NCI-H226 (cell line): ENCODE results near the gene CGB2.
"Not testable (repeated sequence)": the region's sequence is repeated elsewhere in the genome, so short reads cannot be mapped to it uniquely, and the experiment has no call there.

Experiments used
- DNase-seq: peaks from one replicate; pipeline ENCODE4 v3.0.0-alpha.2; 2015

CGB2 gene

DNA sequence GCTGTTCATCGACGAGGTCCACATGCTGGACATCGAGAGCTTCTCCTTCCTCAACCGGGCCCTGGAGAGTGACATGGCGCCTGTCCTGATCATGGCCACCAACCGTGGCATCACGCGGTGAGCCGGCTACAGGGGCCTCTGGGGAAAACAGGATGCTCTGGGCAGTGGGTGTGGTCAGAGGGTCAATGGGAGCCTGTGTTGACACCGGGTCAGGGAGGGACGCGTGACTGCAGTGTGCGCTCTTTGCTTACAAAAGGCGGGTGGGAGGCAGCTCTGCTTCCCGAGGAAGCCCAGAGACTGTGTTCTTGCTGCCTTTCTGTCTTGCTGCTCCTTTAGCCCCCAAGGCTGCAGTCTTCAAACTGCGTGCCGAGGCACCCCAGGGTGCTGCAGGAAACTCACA, 20.5 kb upstream of the CGB2 start:
- no peak for DNase-seq

DNA sequence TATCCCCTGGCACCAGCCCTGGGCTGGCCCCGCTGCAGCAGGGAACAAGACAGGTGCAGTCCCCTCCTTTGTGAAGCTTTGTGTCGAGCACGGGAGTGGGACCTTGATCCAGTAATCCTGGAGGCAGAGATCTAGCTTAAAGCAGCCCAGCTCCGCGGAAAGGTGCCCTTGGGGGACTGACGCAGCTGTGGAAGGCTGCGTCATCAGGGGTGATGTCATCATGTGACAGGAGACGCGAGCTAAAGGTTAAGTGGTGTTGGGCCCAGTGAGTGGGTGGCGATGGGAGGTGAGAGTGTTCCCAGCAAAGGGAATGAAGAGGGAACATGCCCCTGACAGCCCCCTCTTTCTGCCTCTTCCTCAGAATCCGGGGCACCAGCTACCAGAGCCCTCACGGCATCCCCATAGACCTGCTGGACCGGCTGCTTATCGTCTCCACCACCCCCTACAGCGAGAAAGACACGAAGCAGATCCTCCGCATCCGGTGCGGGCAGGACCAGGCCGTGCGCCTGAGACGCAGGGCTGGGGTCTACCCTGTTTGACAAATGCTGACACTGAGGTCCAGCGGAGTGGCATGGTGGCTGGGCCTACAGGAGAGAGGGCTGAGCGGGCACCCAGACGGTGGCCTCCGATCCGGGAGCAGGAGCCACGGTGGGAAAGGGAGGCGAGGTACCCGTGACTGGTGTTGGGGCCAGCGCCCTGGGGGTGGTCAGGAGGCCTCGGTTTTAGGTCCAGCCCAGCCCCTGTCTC, 17.4 kb upstream of the CGB2 start:
- no peak for DNase-seq

DNA sequence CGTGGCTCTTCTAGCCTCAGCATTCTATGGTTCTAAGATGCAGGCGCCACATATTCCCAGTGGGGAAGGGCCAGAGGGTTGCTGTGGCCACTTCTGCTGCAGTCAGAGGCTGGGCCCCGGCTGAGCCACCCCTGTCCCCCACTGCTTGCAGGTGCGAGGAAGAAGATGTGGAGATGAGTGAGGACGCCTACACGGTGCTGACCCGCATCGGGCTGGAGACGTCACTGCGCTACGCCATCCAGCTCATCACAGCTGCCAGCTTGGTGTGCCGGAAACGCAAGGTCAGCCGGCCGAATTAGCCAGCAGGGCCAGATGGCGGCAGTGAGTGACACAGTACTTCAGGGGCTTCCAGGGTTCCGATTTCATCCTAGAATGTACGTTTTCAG, 16.8 kb upstream of the CGB2 start:
- DNase-seq, result no peak

DNA sequence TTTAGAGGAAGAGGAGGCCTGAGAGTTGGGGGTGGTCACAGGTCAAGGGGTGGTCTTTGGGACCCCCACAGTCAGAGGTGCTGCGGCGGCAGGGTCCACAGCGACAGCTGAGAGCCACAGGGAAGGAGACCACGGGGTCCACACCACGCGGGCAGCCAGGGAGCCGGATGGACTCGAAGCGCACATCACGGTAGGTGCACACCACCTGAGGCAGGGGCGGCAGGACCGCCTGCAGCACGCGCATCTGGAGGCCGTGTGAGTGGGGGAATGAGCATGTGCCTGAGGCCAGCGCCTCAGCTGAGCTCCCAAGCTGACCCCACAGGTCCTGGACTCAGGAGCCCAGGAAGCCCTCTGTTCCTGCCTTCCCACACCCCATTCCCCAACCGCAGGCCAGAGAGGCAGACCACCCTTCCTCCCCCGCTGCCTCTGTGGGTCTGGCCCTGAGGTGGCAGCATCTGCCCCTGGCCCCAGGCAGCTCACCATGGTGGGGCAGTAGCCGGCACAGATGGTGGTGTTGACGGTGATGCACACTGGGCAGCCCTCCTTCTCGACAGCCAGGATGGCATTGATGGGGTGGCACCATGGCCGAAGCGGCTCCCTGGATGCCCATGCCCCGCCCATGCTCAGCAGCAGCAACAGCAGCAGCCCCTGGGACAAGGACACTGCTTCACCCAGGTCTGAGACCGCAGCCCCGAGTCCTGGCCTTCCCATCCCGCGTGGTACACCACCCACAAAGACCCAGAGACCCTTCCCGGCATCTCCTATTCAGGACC, 15.4 kb upstream of the CGB2 start:
- no peak for DNase-seq

- no peak for DNase-seq
These were observed 14.5 kb upstream of the CGB2 start, which contains the start of gene LHB for GRCh38 chr19:49017041-49017665. Gene LHB, minus strand, starts transcription at chr19:49017091. Its CDS starts 10 bp downstream, at chr19:49017081.

DNA sequence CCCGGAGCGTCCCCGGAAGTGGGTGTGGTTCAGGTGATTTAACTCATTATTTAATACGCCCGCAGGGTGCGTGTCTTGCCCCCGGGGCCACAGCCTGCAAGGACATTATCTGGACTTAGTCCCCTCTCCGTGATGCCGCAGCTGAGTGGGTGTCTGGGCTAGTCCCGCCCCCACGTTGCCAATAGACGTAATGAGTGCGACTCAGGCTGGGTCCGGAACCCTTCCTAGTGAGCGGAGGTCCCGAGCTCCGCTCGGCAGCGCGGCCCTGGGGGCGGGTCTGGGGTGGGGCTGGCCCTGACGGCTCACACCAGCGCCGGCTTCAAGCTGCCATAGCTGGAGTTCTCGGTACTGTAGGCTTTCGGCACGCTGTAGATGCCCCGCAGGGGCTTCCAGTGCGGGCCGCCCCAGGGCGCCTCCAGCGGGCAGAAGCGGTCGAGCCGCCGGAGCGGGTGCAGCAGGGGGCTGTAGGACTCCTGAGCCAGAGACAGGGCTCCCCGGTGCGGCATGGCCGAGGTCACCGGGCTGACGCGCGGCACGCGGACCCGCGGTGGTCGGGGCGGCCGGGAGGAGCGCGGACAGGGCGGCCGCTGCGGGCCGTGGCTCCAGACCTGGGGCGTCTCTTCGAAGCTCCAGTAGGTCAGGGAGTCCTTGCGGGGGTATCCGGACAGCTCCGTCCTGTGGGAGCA, 13.9 kb upstream of the CGB2 start:
- peak; percentile 61 for DNase-seq

DNA sequence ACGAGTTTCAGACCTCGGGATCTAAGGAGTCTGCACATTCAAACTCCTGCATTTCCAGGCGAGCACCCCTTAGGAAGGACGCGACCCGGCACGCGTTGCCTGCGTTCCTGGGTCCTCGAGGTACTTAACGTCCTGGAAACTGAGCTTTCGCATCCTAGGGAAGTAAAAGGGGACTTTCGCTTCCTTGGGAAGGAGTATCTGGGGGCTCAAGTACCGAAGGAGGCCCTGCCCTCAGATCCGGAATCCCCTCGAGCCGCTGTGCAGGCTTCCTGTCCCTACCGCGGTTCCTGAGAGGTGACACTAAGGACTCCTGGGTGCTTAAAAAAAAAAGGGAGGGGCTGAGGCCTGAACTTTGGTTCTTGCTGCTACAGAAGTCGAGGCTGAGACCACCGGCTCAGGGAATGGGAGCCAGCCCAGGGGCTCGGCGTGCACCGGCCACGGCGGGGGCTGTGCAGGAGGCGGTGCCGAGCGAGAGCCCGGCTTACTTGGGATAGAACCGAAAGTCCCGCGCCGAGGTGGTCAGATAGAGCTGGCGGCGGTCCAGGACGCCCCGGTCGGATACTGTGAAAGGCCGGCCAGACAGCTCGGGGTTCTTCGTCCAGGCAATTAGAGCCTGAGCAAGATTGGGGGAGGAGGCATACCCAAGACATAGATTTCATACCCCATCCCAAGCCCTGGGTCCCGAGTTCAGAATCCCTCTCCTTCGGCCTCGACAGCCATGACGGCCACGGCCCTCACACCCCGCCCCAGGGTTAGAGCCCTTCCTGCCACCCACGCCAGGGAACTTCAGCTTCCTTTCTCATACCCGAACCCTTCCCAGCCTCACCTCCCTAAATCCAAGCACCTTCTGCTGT, 13.1 kb upstream of the CGB2 start:
- DNase-seq, result not testable (repeated sequence)

DNA sequence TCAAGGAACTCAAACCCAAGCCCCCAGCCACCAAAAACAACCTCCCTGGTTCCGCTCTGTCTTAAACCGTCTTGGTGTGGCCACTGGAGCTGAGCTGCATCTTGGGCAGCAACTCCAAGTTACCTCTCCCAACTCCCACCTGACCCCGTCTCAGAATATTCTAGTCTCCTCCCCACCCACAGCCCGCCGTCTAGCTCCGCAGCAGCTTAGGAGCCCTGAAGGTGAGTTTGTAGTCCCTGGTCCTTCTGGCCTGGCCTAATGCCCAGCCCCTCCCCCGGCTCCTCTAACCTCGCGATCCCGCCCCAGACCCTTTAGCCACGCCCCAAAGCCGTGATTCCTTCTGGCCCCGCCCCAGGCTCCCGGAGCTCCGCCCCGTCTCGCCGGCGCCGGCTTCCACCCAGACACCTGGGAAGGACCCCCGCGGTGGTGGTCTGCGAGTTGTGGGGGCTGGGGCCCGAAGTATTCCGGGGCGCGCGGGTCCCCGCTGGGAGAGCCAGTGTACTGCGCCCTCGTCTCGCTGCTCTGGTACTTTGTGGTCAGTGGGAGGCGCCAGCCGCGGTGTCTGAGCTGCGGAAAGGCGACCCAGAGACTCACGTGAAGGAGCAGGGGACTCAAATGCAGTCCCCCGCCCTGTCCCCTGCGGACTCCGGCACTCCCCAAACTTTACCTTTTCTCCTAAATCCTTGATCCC, 12.3 kb upstream of the CGB2 start:
- peak; percentile 28 for DNase-seq

DNA sequence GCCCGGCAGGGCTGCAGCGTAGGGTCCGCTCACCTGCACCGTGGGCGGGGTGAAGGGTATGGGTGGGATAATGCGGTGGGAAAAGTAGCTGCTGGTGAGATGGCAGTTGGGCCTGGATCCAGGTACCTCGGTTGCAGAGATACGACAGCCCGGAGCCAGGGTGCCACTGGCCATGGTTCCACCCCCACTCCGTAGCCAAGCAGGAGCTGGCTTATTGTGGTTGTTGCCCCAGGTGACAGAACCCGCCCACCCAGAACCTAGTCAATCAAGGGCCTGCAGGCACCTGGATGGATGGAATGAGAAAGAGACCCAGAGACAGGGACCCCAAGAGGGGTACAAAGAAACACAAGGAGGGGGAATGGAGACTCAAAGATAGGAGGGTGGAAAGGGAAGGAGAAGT, 11.3 kb upstream of the CGB2 start:
- DNase-seq, result no peak

DNA sequence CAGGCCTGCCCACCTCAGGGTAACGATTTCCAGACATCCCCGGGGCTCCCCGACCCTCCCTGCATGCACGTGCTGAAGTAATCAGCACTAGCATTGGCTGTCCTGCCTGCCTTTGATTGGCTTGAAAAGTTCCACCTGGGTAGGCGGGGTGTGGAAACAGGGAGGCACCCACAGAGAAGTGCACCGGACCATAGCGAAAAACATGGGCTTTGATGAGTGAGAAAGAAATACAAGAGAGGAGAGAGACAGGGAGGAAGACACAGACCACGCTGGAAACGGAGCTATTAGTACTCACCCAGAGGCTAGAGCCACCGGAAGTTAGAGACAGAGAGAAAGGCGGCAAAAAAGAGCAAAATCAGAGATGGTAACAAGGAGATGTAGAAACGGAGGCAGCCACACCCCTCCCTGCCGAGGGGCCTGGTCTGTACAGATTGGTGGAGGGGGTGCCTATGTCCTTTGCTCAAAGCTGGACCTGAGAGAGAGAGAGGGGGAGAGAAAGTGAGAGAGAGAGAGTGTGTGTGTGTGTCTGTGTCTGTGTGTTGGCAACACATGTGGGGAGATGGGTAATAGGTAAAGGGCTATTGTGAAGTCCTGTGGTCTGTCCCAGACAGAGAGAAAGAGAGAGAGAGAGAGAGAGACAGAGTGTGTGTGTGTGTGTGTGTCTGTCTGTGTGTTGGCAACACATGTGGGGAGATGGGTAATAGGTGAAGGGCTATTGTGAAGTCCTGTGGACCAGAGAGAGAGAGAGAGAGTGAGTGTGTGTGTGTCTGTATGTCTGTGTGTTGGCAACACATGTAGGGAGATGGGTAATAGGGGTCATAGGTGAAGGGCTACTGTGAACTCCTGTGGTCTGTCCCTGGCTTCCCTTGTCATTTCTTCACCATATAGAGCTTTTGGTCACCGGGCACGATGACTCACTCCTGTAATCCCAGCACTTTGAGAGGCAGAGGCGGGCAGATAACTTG, 10.5 kb upstream of the CGB2 start:
- DNase-seq, result no peak

- DNase-seq, result no peak
These were observed 9.6 kb upstream of the CGB2 start for GRCh38 chr19:49022116-49022515.

GRCh38 chr19:49024233-49024632, 7.5 kb upstream of the CGB2 start, which contains the start of gene CGB3:
Gene CGB3, minus strand, starts transcription at chr19:49024333. Its CDS starts 362 bp downstream, at chr19:49023971.
- DNase-seq, result not testable (repeated sequence)

GRCh38 chr19:49025088-49025487, 6.6 kb upstream of the CGB2 start:
- not testable (repeated sequence) for DNase-seq

GRCh38 chr19:49025599-49025998, 6.1 kb upstream of the CGB2 start:
- DNase-seq, result not testable (repeated sequence)

GRCh38 chr19:49028686-49029085, 3.0 kb upstream of the CGB2 start:
- not testable (repeated sequence) for DNase-seq

DNA sequence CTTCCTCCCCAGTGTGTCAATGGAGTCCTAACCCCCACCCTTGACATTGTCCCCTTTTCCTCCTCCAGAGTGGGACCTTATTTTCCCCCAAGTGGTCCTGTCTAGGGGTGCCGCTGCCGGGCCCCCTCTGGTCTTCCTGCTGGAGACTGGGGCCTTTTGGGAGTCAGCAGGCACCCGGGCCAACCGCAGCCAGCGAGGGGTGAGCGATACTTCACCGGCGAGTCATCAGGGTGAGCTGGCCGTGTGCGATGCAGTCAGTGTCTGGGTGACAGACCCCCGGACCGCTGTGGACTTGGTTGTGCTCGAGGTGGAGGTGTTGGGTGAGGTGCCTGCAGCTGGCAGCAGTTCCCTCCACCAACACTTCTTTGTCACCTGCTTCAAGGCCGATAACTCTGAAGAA, 1.9 kb upstream of the CGB2 start:
- not testable (repeated sequence) for DNase-seq

- DNase-seq, result not testable (repeated sequence)
These were observed 1.4 kb upstream of the CGB2 start for GRCh38 chr19:49030323-49030722.

DNA sequence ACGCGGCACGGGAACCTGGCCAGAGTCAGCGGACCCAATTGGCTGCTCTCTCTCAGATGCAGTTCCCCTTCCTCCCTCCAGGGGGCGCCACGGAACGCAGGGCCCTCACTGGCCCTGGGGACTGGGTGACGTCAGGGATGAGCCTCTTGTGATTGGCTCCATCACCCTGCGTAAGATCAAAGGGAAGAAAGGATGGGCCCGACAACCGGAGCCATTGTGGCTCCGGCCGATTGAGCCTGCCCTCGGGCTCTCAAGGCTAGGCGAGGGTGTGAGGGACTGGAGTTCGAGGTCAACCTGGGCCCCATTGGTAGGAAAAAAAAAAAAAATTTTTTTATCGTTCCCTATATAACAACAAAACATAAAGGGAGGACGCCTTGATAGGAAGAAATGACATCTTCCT, 5.1 kb downstream of the CGB2 start, which contains the start of gene CGB1:
Gene CGB1 (minus strand): TSS at position 81 of the 400 bp plus-strand sequence. CDS start 184 bp downstream, outside the sequence.
- DNase-seq, result peak; percentile 33

- DNase-seq, result not testable (repeated sequence)
These were observed 6.4 kb downstream of the CGB2 start for GRCh38 chr19:49038111-49038510.
